AG09309 (cell line): ENCODE measurements around the gene EXOC1.
A peak's percentile ranks its signal among the peaks of the same experiment; 100 is the strongest.

Experiments
- DNase-seq: peaks from one replicate; pipeline ENCODE4 v3.0.0-alpha.2; 2010; ENCODE audit warnings: low read depth
- H3K4me3 ChIP-seq: 2 replicates; pipeline ENCODE4 v1.5.1; 2011; ENCODE audit warnings: mild to moderate bottlenecking, low read depth, low read length, moderate library complexity; ENCODE audit not compliant: control insufficient read depth
- TF ChIP-seq, protein P1 (sequence below): IDR thresholded peaks from 2 replicates; pipeline ENCODE4 v1.5.1; 2011; ENCODE audit warnings: mild to moderate bottlenecking, low read depth, low read length, inconsistent platforms; ENCODE audit not compliant: insufficient read depth, control insufficient read depth; ENCODE audit errors: missing control alignments

Gene EXOC1

DNA sequence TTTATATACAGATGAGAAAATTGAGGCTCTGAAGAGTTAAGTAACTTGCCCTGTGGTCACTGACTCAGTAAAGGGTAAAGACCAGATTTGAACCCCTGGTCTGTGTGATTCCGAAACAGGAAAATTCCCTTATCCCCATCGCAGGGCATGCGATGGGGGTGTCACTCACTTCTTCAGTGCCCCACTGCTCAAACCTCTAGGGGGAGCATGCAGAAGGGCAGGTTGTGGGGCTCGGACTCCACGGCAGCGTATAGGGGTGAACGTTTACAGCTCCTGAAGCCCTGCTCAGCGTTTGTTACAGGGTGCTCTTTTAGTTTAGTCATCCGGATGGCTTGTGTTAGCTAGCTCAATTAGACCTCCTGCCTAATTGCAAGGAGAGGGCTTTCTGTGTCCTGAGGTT lies 3.7 kb upstream of the EXOC1 start:
- no peak for DNase-seq
- H3K4me3 ChIP-seq = no peak overlapping the region
- TF ChIP-seq, protein P1, sequence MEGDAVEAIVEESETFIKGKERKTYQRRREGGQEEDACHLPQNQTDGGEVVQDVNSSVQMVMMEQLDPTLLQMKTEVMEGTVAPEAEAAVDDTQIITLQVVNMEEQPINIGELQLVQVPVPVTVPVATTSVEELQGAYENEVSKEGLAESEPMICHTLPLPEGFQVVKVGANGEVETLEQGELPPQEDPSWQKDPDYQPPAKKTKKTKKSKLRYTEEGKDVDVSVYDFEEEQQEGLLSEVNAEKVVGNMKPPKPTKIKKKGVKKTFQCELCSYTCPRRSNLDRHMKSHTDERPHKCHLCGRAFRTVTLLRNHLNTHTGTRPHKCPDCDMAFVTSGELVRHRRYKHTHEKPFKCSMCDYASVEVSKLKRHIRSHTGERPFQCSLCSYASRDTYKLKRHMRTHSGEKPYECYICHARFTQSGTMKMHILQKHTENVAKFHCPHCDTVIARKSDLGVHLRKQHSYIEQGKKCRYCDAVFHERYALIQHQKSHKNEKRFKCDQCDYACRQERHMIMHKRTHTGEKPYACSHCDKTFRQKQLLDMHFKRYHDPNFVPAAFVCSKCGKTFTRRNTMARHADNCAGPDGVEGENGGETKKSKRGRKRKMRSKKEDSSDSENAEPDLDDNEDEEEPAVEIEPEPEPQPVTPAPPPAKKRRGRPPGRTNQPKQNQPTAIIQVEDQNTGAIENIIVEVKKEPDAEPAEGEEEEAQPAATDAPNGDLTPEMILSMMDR = no peak

DNA sequence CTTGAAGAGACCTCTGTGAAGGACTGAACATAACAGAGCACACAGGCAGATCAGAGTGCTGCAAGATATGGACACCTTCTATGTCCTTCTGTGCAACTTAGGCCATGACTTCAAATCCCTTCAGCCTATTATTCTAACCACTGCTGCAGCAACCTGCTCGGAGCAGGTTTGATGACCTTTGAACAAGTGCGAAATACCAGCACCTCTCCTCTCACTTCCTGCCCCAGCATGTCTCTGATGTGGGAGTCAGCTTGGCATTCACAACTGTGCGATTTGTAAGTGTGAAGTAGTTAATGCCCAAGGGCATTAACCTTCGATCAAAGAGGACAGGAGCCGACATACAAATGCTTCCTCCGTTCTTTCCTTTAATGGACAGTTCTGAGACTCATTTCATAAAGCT lies 1.6 kb upstream of the EXOC1 start:
- TF ChIP-seq, protein P1 = no peak
- DNase-seq = no peak

DNA sequence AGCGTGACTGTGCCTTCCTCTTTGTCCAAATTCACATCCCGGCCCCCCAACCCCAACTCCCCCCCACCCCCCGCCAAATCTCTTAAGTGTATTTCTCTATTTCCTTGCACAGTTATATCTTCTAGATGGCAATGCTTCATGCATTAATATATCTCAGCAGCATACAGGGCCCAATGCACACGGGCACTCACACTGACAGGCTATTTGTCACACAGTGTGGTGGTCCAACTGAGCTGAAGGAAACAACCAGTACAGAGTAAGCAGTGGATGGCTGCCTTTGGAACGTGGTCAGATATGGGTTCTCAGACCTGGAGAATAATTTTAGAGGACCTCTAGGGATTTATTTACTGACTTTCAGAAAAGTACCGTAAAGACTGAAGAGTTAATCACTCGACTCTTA lies 681 bp downstream of the EXOC1 start:
- TF ChIP-seq, protein P1 = no peak
- DNase-seq = no peak
- H3K4me3 ChIP-seq = peak overlapping the region; percentile 83

More for the DNA sequence above, 1.6 kb upstream of the EXOC1 start:
- H3K4me3 ChIP-seq = no peak overlapping the region

DNA sequence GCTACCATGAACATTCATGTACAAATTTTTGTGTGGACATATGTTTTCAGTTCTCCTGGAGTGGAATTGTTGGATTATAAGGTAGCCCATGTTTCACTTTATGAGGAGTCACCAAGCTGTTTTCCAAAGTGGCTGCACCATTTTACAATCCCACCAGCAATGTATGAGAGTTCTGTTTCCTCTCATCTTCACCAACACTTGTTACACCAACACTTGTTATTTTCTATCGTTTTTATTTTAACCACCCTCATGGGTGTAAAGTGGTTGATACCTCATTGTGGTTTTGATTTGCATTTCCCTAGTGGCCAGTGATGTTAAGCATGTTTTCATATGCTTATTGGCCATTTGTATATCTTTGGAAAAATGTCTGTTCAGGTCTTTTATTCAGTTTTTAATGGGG lies 4.1 kb downstream of the EXOC1 start:
- no peak for DNase-seq
- TF ChIP-seq, protein P1 = no peak
- no peak overlapping the region for H3K4me3 ChIP-seq

DNA sequence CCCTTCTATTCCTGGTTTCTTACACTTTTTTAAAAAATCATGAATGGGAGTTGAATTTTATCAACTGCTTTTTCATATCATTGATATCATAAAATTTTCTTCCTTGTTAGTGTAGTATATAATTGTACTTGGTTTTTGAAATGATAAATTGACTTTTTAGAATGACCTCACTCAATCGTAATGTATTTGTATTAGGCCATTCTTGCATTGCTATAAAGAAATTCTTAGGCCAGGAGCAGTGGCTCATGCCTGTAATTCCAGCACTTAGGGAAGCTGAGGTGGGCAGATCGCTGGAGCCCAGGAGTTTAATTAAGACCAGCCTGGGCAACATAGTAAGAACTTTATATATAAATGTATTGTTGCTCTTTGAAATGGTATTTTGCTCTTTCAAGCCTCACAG lies 6.3 kb downstream of the EXOC1 start:
- DNase-seq = no peak
- TF ChIP-seq, protein P1 = no peak
- H3K4me3 ChIP-seq = no peak overlapping the region

DNA sequence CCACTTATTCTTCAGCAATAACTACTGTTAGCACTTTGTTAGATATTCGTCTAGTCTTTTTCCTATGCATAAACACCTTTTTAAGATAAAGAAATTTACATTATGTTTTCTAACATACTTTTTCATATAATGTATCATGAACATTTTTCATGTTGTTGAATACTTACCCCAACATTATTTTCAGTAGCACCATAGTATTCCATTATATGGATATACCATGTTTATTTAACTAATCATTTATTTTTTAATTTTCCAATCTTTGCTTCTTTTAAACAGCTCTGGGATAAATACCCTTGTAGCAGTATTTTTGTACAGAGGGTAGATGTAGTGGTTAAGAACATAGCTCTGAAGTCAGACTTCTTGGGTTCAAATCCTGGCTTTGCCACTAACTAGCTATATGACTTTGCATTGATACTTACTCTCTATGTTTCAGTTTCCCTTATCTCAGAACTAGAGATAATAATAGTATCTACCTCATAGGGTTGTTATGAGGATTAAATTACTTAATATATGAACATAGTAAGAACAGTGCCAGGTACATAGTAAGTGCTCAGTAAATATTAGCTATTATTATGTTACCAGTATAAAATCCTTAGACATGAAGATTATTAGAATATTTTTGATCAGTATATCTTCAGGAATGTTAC lies 11.3 kb downstream of the EXOC1 start:
- TF ChIP-seq, protein P1 = no peak
- DNase-seq = no peak
- no peak overlapping the region for H3K4me3 ChIP-seq
